Measurements from ENCODE around the gene NME7. TPM values are rescaled to one million over a fixed set of nuclear protein-coding genes. Genes with fewer than 3 reads are reported as not detected.

Gene NME7
- total and polyA plus RNA-seq, 4 donors = 7.8 to 26.5 (median 9.4) TPM

DNA sequence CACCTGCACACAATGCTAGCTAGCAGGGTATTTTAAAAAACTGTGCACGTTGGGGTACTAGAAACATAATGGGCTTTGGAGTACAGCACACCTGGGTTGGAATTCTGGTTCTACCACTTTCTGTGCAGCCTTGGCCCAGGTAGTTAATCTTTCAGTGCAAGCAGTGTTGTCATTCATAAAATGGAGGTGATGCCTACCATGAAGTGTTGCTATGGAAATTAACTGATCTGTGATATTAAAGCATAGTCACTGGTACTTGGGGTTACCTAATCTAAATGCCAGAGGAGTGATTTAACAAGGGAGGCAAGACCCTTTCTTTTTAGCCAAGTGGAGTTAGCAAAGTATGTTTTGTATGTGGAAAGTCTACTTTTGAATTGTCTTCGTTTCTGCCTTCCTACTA, 243.1 kb downstream of the NME7 start:
- Histone ChIP-seq H3K9me3 (ENCODE audit: control insufficient read depth in 4 of 4, low read length in 3 of 4) (no peaks in the 10 kb centered on the region), H3K9ac (ENCODE audit: low read depth in 1 of 2, low read length in 2 of 2) (no peak overlapping the region), H3K4me1 (ENCODE audit: control insufficient read depth in 4 of 4, insufficient read depth in 4 of 4, low read length in 3 of 4) (peaks cover 0 to 8% (median 4%) of the 10 kb centered on the region in 4 donors), H3K36me3 (ENCODE audit: control insufficient read depth in 4 of 4, insufficient read depth in 3 of 4, low read depth in 1 of 4, low read length in 3 of 4) (peaks cover 3 to 48% (median 44%) of the 10 kb centered on the region in 4 donors), H3K4me3 (ENCODE audit: low read depth in 1 of 3, low read length in 3 of 3) (no peak overlapping the region), H3K27ac (ENCODE audit: low read depth in 1 of 2, low read length in 2 of 2) (no peak overlapping the region), H3K27me3 (ENCODE audit: control insufficient read depth in 4 of 4, insufficient read depth in 4 of 4, low read length in 3 of 4) (no peaks in the 10 kb centered on the region)
- TF ChIP-seq, protein P1, sequence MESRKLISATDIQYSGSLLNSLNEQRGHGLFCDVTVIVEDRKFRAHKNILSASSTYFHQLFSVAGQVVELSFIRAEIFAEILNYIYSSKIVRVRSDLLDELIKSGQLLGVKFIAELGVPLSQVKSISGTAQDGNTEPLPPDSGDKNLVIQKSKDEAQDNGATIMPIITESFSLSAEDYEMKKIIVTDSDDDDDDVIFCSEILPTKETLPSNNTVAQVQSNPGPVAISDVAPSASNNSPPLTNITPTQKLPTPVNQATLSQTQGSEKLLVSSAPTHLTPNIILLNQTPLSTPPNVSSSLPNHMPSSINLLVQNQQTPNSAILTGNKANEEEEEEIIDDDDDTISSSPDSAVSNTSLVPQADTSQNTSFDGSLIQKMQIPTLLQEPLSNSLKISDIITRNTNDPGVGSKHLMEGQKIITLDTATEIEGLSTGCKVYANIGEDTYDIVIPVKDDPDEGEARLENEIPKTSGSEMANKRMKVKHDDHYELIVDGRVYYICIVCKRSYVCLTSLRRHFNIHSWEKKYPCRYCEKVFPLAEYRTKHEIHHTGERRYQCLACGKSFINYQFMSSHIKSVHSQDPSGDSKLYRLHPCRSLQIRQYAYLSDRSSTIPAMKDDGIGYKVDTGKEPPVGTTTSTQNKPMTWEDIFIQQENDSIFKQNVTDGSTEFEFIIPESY (IDR thresholded peaks at IDR 0.05) = no peak
- TF ChIP-seq JUND (IDR thresholded peaks at IDR 0.05) = no peak
- no peak for TF ChIP-seq RAD21 (IDR thresholded peaks at IDR 0.05)
- TF ChIP-seq FOXA1 (IDR thresholded peaks at IDR 0.05) = no peak
- TF ChIP-seq, protein P2, sequence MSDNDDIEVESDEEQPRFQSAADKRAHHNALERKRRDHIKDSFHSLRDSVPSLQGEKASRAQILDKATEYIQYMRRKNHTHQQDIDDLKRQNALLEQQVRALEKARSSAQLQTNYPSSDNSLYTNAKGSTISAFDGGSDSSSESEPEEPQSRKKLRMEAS (IDR thresholded peaks at IDR 0.05) = no peak
- no peak for TF ChIP-seq NR2F2 (IDR thresholded peaks at IDR 0.05)
- no peak for TF ChIP-seq EGR1 (IDR thresholded peaks at IDR 0.05; ENCODE audit: low read depth in 2 of 2)
- no peak for TF ChIP-seq GABPA (IDR thresholded peaks at IDR 0.05 in 1 of 2, conservative IDR thresholded peaks at IDR 0.05 in 1 of 2)
- TF ChIP-seq FOXA2 (IDR thresholded peaks at IDR 0.05) = no peak
- no peak for DNase-seq (ENCODE audit: low spot score)
- WGBS = 83% methylated on average over 2 of the region's 2 CpGs

DNA sequence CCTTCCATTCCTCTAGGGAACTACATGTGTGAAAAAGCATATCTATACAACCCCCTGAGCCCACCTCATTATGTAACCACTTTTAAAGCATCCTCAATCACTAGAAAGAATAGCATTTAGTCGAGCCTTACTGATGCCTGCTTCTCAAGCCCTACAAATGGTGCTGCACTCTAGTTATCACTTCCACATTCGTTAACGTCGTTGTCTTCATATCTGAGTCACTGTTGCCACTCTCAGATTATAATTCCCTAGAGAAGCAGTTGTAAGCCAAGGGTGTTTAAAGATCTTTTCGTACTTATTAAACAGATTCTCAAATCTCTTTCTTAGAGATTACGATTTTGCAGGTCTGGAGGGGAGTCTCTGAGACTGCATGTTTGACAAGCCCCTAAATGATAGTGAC, 244.6 kb downstream of the NME7 start:
- DNase-seq (ENCODE audit: low spot score) = no peak
- H3K27me3 ChIP-seq (ENCODE audit: control insufficient read depth in 4 of 4, insufficient read depth in 4 of 4, low read length in 3 of 4) = no peaks in the 10 kb centered on the region
- peaks cover 0 to 10% (median 4%) of the 10 kb centered on the region in 4 donors for H3K4me1 ChIP-seq (ENCODE audit: control insufficient read depth in 4 of 4, insufficient read depth in 4 of 4, low read length in 3 of 4)
- no peak overlapping the region for H3K4me3 ChIP-seq (ENCODE audit: low read depth in 1 of 3, low read length in 3 of 3)
- no peak overlapping the region for H3K9ac ChIP-seq (ENCODE audit: low read depth in 1 of 2, low read length in 2 of 2)
- WGBS = 80% methylated on average over 6 of the region's 6 CpGs
- no peak overlapping the region for H3K27ac ChIP-seq (ENCODE audit: low read depth in 1 of 2, low read length in 2 of 2)
- TF ChIP-seq GABPA (IDR thresholded peaks at IDR 0.05 in 1 of 2, conservative IDR thresholded peaks at IDR 0.05 in 1 of 2) (no peak), HNF4A (conservative IDR thresholded peaks at IDR 0.05) (no peak), JUND (IDR thresholded peaks at IDR 0.05) (no peak), YY1 (IDR thresholded peaks at IDR 0.05) (no peak), NR2F2 (IDR thresholded peaks at IDR 0.05) (no peak), SP1 (IDR thresholded peaks at IDR 0.05) (no peak), FOXA2 (IDR thresholded peaks at IDR 0.05) (no peak), TAF1 (conservative IDR thresholded peaks at IDR 0.05) (no peak), EGR1 (IDR thresholded peaks at IDR 0.05; ENCODE audit: low read depth in 2 of 2) (no peak)
- TF ChIP-seq, protein P3, sequence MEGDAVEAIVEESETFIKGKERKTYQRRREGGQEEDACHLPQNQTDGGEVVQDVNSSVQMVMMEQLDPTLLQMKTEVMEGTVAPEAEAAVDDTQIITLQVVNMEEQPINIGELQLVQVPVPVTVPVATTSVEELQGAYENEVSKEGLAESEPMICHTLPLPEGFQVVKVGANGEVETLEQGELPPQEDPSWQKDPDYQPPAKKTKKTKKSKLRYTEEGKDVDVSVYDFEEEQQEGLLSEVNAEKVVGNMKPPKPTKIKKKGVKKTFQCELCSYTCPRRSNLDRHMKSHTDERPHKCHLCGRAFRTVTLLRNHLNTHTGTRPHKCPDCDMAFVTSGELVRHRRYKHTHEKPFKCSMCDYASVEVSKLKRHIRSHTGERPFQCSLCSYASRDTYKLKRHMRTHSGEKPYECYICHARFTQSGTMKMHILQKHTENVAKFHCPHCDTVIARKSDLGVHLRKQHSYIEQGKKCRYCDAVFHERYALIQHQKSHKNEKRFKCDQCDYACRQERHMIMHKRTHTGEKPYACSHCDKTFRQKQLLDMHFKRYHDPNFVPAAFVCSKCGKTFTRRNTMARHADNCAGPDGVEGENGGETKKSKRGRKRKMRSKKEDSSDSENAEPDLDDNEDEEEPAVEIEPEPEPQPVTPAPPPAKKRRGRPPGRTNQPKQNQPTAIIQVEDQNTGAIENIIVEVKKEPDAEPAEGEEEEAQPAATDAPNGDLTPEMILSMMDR (IDR thresholded peaks at IDR 0.05; ENCODE audit: low read depth, low read length, missing input control) = no peak
- TF ChIP-seq, protein P1 (IDR thresholded peaks at IDR 0.05) = no peak
- TF ChIP-seq, protein P4, sequence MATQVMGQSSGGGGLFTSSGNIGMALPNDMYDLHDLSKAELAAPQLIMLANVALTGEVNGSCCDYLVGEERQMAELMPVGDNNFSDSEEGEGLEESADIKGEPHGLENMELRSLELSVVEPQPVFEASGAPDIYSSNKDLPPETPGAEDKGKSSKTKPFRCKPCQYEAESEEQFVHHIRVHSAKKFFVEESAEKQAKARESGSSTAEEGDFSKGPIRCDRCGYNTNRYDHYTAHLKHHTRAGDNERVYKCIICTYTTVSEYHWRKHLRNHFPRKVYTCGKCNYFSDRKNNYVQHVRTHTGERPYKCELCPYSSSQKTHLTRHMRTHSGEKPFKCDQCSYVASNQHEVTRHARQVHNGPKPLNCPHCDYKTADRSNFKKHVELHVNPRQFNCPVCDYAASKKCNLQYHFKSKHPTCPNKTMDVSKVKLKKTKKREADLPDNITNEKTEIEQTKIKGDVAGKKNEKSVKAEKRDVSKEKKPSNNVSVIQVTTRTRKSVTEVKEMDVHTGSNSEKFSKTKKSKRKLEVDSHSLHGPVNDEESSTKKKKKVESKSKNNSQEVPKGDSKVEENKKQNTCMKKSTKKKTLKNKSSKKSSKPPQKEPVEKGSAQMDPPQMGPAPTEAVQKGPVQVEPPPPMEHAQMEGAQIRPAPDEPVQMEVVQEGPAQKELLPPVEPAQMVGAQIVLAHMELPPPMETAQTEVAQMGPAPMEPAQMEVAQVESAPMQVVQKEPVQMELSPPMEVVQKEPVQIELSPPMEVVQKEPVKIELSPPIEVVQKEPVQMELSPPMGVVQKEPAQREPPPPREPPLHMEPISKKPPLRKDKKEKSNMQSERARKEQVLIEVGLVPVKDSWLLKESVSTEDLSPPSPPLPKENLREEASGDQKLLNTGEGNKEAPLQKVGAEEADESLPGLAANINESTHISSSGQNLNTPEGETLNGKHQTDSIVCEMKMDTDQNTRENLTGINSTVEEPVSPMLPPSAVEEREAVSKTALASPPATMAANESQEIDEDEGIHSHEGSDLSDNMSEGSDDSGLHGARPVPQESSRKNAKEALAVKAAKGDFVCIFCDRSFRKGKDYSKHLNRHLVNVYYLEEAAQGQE (IDR thresholded peaks at IDR 0.05) = no peak
- TF ChIP-seq, protein P2 (IDR thresholded peaks at IDR 0.05) = no peak
- TF ChIP-seq, protein P5, sequence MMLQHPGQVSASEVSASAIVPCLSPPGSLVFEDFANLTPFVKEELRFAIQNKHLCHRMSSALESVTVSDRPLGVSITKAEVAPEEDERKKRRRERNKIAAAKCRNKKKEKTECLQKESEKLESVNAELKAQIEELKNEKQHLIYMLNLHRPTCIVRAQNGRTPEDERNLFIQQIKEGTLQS (IDR thresholded peaks at IDR 0.05) = no peak
- H3K36me3 ChIP-seq (ENCODE audit: control insufficient read depth in 4 of 4, insufficient read depth in 3 of 4, low read depth in 1 of 4, low read length in 3 of 4) = peaks cover 2 to 41% (median 32%) of the 10 kb centered on the region in 4 donors
- no peaks in the 10 kb centered on the region for H3K9me3 ChIP-seq (ENCODE audit: control insufficient read depth in 4 of 4, low read length in 3 of 4)

All from liver (tissue), 9 donors.